Measurements from ENCODE around the gene RNASEH2A.

DNA sequence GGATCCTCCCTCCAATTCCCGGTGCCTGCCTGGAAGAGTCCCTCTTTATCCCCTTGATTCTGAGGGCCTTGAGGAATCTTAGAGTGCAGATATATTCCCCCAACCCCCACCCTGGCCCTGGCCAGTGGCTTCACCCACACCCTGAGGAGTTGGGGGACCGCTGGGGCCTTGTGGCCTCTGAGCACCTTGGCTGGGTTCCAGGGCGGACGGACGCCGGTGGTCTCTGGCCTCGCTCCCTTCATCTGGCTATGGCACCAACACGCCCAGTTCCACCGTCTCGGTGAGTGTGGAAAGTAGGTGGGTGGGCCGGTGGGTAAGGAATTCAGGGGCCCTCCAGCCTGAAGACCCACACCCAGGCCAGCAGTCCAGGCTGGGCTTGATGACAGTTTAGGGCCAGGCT is 36.9 kb downstream of the RNASEH2A start:
- TF ChIP-seq SMC3 (IDR thresholded peaks at IDR 0.05; ENCODE audit: low read depth, low read length) (no peak), GABPA (IDR thresholded peaks at IDR 0.05; ENCODE audit: low read depth) (no peak), POLR2AphosphoS5 (IDR thresholded peaks at IDR 0.05; ENCODE audit: low read depth, low read length) (no peak), TAF1 (IDR thresholded peaks at IDR 0.05; ENCODE audit: borderline replicate concordance, low read depth, low read length) (no peak)
- TF ChIP-seq, protein P1, sequence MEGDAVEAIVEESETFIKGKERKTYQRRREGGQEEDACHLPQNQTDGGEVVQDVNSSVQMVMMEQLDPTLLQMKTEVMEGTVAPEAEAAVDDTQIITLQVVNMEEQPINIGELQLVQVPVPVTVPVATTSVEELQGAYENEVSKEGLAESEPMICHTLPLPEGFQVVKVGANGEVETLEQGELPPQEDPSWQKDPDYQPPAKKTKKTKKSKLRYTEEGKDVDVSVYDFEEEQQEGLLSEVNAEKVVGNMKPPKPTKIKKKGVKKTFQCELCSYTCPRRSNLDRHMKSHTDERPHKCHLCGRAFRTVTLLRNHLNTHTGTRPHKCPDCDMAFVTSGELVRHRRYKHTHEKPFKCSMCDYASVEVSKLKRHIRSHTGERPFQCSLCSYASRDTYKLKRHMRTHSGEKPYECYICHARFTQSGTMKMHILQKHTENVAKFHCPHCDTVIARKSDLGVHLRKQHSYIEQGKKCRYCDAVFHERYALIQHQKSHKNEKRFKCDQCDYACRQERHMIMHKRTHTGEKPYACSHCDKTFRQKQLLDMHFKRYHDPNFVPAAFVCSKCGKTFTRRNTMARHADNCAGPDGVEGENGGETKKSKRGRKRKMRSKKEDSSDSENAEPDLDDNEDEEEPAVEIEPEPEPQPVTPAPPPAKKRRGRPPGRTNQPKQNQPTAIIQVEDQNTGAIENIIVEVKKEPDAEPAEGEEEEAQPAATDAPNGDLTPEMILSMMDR (IDR thresholded peaks at IDR 0.05), result no peak

Data from SK-N-SH (cell line).